Measurements from ENCODE around the gene SLC25A46.
A peak's percentile ranks its signal among the peaks of the same experiment; 100 is the strongest.
"Not testable (repeated sequence)": the region's sequence is repeated elsewhere in the genome, so short reads cannot be mapped to it uniquely, and the experiment has no call there.

The SLC25A46 gene

GRCh38 chr5:110757118-110757729, 18.4 kb downstream of the SLC25A46 start:
- peak; percentile 61 for DNase-seq

GRCh38 chr5:110760158-110760557, 21.4 kb downstream of the SLC25A46 start:
- DNase-seq, result no peak

- no peak for DNase-seq
Observed at GRCh38 chr5:110768138-110768860, 29.5 kb downstream of the SLC25A46 start.

GRCh38 chr5:110769000-110769681, 30.3 kb downstream of the SLC25A46 start:
- DNase-seq, result no peak

- no peak for DNase-seq
Observed at GRCh38 chr5:110770286-110770685, 31.5 kb downstream of the SLC25A46 start.

GRCh38 chr5:110784901-110785300, 46.1 kb downstream of the SLC25A46 start:
- no peak for DNase-seq

GRCh38 chr5:110785356-110785755, 46.5 kb downstream of the SLC25A46 start:
- DNase-seq, result no peak

- DNase-seq, result not testable (repeated sequence)
Observed at GRCh38 chr5:110788006-110788405, 49.2 kb downstream of the SLC25A46 start.

GRCh38 chr5:110790673-110791072, 51.9 kb downstream of the SLC25A46 start:
- no peak for DNase-seq

- no peak for DNase-seq
Observed at GRCh38 chr5:110802998-110803397, 64.2 kb downstream of the SLC25A46 start.

GRCh38 chr5:110803467-110804326, 64.9 kb downstream of the SLC25A46 start:
- DNase-seq, result no peak

- no peak for DNase-seq
Observed at GRCh38 chr5:110807169-110807568, 68.4 kb downstream of the SLC25A46 start.

GRCh38 chr5:110809006-110809405, 70.2 kb downstream of the SLC25A46 start:
- no peak for DNase-seq
